Measurements from ENCODE around the gene RPE65. TPM values are rescaled to one million over a fixed set of nuclear protein-coding genes. Genes with fewer than 3 reads are reported as not detected.
"Not testable (repeated sequence)": the region's sequence is repeated elsewhere in the genome, so short reads cannot be mapped to it uniquely, and the experiment has no call there.

The RPE65 gene
- total RNA-seq, 1 donor from 2014 or later: not detected

DNA sequence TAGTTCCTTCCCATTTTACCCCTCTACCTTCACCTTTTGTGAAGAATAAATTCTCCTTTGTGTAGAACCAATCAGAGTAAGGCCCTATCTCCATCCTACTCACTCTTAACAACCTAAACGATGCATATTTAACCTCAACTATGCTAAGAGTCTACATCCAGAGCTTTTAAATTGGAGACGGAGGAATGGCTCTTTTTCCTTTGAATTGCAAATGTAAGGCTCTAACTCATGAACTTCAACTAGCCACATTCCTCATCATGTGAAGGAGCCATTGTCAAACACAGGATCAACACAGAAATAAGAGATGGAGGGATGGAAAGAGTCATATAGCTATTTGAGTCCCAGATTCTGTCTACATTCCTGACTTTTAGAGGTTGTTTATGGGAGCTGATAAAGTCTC lies 28.9 kb upstream of the RPE65 start:
- peaks cover 61% of the 10 kb centered on the region for H3K36me3 Mint-ChIP-seq (ENCODE audit: low read depth)

DNA sequence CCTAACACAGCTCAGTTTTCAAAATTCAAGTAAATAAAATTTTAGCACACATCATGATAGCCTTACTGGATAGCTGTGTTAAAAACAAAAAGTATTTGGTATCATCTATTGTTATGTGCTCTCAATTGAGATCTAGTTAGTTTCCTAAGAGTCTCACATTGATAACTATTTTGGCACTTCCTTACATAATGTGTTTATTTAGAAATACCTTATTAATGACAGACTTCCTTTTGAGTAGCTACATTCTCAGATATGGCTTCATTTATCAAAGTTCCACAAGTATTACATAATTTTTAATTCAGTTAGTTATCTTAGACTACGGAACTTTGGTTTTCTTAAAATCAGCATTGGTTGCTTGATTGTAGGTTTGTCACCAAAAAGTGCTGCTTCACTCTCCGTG lies 26.9 kb upstream of the RPE65 start:
- H3K27me3 Mint-ChIP-seq (ENCODE audit: low read depth); H3K9me3 Mint-ChIP-seq; H3K4me3 Mint-ChIP-seq (ENCODE audit: low read depth); H3K27ac Mint-ChIP-seq; intact Hi-C loops (cut with micrococcal nuclease); DNase-seq (ENCODE audit: low spot score); H3K4me1 Mint-ChIP-seq (ENCODE audit: low read depth): not testable (repeated sequence)
- H3K36me3 Mint-ChIP-seq (ENCODE audit: low read depth): peaks cover 46% of the 10 kb centered on the region

More for the DNA sequence above, 28.9 kb upstream of the RPE65 start:
- Mint-ChIP-seq H3K4me3 (ENCODE audit: low read depth) (no peak overlapping the region), H3K4me1 (ENCODE audit: low read depth) (peaks cover 5% of the 10 kb centered on the region), H3K27ac (no peak overlapping the region), H3K27me3 (ENCODE audit: low read depth) (no peaks in the 10 kb centered on the region), H3K9me3 (no peaks in the 10 kb centered on the region)
- intact Hi-C loops (cut with micrococcal nuclease): no loop called here
- DNase-seq (ENCODE audit: low spot score): no peak

DNA sequence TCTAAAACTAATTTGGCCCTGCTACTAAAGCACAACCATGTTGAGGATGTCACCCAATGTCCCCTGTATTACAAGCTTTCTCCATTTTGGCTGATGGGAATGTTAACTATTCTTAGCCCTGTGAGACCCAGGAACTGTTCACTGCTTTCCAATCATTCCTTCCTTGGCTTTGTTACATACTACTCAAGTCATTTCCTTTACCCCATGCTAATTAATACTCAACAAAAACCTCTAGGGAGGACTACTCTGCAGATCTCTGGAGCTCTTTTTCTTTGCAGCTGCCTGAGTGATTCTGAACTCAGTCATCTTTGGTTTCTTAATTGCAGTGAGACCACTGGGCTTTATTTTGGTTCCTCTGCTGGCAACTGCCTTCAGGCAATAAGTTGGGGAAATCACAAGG lies 23.3 kb upstream of the RPE65 start:
- Mint-ChIP-seq H3K27me3 (ENCODE audit: low read depth) (no peaks in the 10 kb centered on the region), H3K36me3 (ENCODE audit: low read depth) (peaks cover 18% of the 10 kb centered on the region), H3K27ac (no peak overlapping the region), H3K4me1 (ENCODE audit: low read depth) (no peaks in the 10 kb centered on the region), H3K9me3 (no peaks in the 10 kb centered on the region), H3K4me3 (ENCODE audit: low read depth) (no peak overlapping the region)
- DNase-seq (ENCODE audit: low spot score): no peak
- intact Hi-C loops (cut with micrococcal nuclease): loop anchor here (5.0 kb wide), 1 partner anchor 1264 kb away; no protein-coding TSS in a partner anchor

DNA sequence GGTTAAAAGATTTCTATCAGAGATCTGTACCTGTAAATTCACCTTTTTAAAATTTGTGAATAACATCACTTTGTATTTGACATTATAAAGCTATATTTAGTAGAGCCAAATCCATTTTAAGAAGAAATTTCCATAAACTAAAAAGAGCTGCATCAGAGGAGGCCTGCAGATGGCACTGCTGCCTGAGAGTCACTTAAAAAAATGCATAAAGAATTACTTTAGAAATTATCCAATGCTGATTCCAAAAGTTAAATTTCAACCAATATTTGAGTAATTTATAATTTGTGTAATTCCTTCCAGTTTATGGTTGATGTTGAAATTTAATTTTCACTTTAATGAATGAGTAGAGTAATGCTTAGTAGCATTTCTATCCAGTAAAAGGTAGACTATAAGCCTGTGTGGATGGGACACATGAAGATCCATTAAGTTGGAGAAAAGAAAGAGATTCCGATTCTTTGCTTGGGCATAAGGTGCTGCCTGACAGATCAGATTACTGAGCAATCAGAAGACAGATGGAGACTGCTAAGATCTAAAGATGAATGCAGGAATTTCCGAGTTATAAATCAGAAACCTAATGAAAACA lies 20.7 kb upstream of the RPE65 start:
- Mint-ChIP-seq H3K9me3 (no peaks in the 10 kb centered on the region), H3K36me3 (ENCODE audit: low read depth) (peaks cover 4% of the 10 kb centered on the region), H3K27me3 (ENCODE audit: low read depth) (no peaks in the 10 kb centered on the region), H3K4me3 (ENCODE audit: low read depth) (no peak overlapping the region), H3K4me1 (ENCODE audit: low read depth) (no peaks in the 10 kb centered on the region), H3K27ac (no peak overlapping the region)
- no peak for DNase-seq (ENCODE audit: low spot score)
- intact Hi-C loops (cut with micrococcal nuclease): loop anchor here (5.0 kb wide), 1 partner anchor 1267 kb away; no protein-coding TSS in a partner anchor

DNA sequence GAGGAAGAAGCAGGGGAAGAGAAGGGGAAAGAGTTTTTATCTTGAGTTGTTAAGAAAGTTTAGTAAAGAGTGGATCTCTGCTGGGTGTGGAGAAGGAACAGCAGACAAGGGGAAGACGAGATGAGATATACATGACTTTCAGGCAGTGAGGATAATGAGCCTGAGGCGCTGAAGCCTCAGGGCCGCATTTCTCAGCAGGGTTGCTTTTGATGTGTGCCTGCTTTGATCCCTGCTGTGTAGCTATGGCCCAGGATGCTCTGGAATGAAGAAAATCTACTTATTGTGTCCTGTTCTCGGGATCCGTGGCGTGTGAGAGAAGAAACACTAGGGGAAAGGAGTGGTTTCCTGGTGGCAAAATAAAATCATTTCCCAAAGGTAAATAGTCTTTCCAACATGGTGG lies 15.1 kb upstream of the RPE65 start:
- Mint-ChIP-seq H3K27ac (no peak overlapping the region), H3K27me3 (ENCODE audit: low read depth) (peaks cover 2% of the 10 kb centered on the region), H3K9me3 (no peaks in the 10 kb centered on the region), H3K4me1 (ENCODE audit: low read depth) (no peaks in the 10 kb centered on the region), H3K4me3 (ENCODE audit: low read depth) (no peak overlapping the region), H3K36me3 (ENCODE audit: low read depth) (no peaks in the 10 kb centered on the region)
- intact Hi-C loops (cut with micrococcal nuclease): no loop called here
- no peak for DNase-seq (ENCODE audit: low spot score)

DNA sequence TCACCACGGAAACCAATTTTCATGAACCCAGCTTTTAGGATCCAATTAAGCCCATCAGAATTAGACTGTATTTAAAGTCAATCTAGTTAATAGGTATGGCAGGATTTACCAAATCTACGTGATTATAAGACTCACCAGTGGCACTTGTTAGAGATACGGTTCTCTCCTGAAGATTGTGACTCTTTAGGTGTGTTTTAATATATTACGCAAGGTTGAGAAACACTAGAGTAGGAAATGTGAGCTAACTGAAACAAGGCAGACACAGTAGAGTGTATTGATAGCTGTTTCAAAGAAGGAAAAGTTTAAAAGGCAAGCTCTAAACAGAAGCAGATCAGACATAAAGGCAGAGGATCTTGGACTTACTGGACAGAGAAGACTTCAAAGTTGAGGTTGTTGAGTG lies 11.2 kb upstream of the RPE65 start:
- H3K36me3 Mint-ChIP-seq (ENCODE audit: low read depth): no peaks in the 10 kb centered on the region
- peaks cover 4% of the 10 kb centered on the region for H3K27me3 Mint-ChIP-seq (ENCODE audit: low read depth)
- no peaks in the 10 kb centered on the region for H3K9me3 Mint-ChIP-seq
- no peaks in the 10 kb centered on the region for H3K4me1 Mint-ChIP-seq (ENCODE audit: low read depth)
- H3K27ac Mint-ChIP-seq: no peak overlapping the region
- intact Hi-C loops (cut with micrococcal nuclease): no loop called here
- no peak for DNase-seq (ENCODE audit: low spot score)
- no peak overlapping the region for H3K4me3 Mint-ChIP-seq (ENCODE audit: low read depth)

DNA sequence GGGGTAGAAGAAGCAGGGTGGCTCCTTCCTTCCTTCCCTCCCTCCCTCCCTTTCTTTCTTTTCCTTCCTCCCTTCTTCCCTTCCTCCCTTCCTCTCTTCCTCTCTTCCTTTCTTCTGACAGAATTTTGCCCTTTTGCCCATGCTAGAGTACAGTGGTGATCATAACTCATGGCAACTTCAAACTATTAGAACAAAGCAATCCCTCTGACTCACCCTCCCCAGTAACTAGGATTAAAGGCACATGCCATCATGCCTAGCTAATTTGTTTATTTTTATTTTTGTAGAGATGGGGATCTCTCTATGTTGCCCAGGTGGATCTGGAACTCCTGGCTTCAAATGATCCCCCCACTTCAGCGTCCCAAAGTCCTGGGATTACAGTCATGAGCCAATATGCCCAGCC lies 10.0 kb upstream of the RPE65 start:
- Mint-ChIP-seq H3K9me3 (no peaks in the 10 kb centered on the region), H3K36me3 (ENCODE audit: low read depth) (no peaks in the 10 kb centered on the region), H3K27ac (no peak overlapping the region), H3K4me3 (ENCODE audit: low read depth) (no peak overlapping the region), H3K4me1 (ENCODE audit: low read depth) (no peaks in the 10 kb centered on the region), H3K27me3 (ENCODE audit: low read depth) (peaks cover 4% of the 10 kb centered on the region)
- intact Hi-C loops (cut with micrococcal nuclease): no loop called here
- no peak for DNase-seq (ENCODE audit: low spot score)

DNA sequence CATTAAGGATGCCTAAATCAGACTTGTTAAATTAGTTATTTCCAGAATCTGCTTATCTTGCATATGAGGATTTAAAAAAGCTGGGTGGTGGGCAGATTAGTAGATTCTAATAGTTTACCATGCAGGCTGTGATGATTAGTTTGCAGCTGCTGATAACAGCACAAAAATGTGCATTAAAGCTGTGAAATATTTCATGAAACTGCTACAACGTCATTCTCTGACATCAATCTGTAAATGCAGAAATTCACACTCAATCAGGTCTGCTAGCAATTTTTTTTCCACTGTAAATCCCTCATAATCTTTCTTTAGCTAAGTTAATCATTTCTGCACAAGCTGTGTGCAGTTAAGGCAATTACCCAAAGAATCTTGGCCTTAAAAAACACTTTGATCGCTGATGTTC lies 9.3 kb upstream of the RPE65 start:
- intact Hi-C loops (cut with micrococcal nuclease): no loop called here
- H3K4me1 Mint-ChIP-seq (ENCODE audit: low read depth): no peaks in the 10 kb centered on the region

DNA sequence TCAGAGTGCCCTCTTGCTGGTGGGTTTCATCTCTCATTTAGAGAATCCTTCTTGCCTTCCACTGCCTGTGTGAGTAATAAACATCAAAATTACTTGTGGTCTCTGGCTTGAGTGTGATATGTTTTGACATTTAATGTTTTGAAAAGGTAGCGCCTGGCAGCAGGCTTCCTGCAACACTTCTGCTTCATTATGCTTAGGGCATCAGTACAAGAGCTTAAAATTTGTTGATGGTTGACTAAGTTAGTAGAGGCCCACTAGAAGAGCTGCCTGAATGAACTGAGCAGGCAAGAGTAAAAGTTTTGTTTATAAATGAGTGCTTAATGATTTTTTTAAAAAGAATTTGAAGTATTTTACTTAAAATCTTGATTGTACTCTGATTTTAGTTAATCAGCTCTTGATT lies 6.4 kb upstream of the RPE65 start:
- Mint-ChIP-seq H3K4me3 (ENCODE audit: low read depth) (no peak overlapping the region), H3K9me3 (no peaks in the 10 kb centered on the region), H3K27ac (no peak overlapping the region), H3K4me1 (ENCODE audit: low read depth) (no peaks in the 10 kb centered on the region), H3K36me3 (ENCODE audit: low read depth) (no peaks in the 10 kb centered on the region), H3K27me3 (ENCODE audit: low read depth) (peaks cover 3% of the 10 kb centered on the region)
- intact Hi-C loops (cut with micrococcal nuclease): no loop called here
- no peak for DNase-seq (ENCODE audit: low spot score)

More for the DNA sequence above, 9.3 kb upstream of the RPE65 start:
- no peaks in the 10 kb centered on the region for H3K36me3 Mint-ChIP-seq (ENCODE audit: low read depth)
- no peaks in the 10 kb centered on the region for H3K9me3 Mint-ChIP-seq
- no peak for DNase-seq (ENCODE audit: low spot score)
- H3K27me3 Mint-ChIP-seq (ENCODE audit: low read depth): peaks cover 2% of the 10 kb centered on the region
- H3K27ac Mint-ChIP-seq: no peak overlapping the region
- no peak overlapping the region for H3K4me3 Mint-ChIP-seq (ENCODE audit: low read depth)

DNA sequence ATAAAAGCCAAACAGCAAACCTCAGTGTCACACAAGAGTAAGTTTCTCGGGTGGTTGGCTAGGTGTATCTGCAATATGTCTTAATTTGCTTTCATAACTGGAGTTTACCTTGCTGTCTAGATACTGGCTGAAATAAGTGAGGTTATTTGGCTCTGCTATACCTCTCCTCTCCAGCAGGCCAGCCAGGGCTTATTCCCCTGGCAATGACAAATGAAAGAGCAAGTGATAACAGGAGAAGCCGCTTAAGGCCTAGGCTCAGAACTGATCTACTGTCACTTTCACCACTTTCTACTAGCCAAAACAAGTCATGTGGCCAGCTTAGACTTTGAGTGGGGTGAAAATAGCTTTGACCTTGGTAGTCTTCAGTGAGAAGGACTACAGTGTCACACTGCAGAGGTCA lies 4.8 kb upstream of the RPE65 start:
- no peaks in the 10 kb centered on the region for H3K4me1 Mint-ChIP-seq (ENCODE audit: low read depth)
- H3K9me3 Mint-ChIP-seq: no peaks in the 10 kb centered on the region
- no peak overlapping the region for H3K4me3 Mint-ChIP-seq (ENCODE audit: low read depth)
- H3K27ac Mint-ChIP-seq: no peak overlapping the region
- no peaks in the 10 kb centered on the region for H3K36me3 Mint-ChIP-seq (ENCODE audit: low read depth)
- no peak for DNase-seq (ENCODE audit: low spot score)
- peaks cover 3% of the 10 kb centered on the region for H3K27me3 Mint-ChIP-seq (ENCODE audit: low read depth)
- intact Hi-C loops (cut with micrococcal nuclease): no loop called here

DNA sequence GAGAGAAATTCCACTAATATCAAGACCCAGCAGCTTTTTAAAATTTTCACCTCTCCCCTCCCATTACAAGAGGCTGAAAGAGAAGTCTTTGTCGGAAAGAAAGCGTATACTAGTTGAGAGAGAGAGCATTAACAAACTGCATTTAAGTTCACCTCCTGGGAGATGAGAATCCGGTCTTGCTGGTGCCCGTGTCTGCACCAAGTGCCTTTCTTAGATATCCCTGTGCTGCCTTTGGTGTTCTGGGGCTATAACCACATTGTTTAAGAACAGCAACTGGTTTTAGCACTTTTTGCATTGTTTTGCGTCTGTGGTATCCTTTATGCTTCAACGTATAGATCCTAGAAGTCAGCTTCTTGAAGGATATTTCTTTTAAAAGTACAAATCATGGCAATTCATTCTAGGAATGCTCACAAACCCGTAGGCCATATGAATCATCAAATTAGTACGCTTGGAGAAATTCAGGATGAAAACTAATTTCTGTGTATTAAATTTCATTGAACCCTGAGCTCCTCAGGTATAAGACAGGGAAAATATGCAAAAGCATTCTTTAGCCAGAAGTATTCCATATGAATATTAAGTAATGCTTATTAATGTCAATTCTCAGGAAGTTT lies 3.4 kb upstream of the RPE65 start:
- no peak for DNase-seq (ENCODE audit: low spot score)
- no peak overlapping the region for H3K27ac Mint-ChIP-seq
- H3K4me1 Mint-ChIP-seq (ENCODE audit: low read depth): no peaks in the 10 kb centered on the region
- no peak overlapping the region for H3K4me3 Mint-ChIP-seq (ENCODE audit: low read depth)
- H3K9me3 Mint-ChIP-seq: no peaks in the 10 kb centered on the region
- peaks cover 3% of the 10 kb centered on the region for H3K27me3 Mint-ChIP-seq (ENCODE audit: low read depth)
- intact Hi-C loops (cut with micrococcal nuclease): no loop called here
- H3K36me3 Mint-ChIP-seq (ENCODE audit: low read depth): no peaks in the 10 kb centered on the region

DNA sequence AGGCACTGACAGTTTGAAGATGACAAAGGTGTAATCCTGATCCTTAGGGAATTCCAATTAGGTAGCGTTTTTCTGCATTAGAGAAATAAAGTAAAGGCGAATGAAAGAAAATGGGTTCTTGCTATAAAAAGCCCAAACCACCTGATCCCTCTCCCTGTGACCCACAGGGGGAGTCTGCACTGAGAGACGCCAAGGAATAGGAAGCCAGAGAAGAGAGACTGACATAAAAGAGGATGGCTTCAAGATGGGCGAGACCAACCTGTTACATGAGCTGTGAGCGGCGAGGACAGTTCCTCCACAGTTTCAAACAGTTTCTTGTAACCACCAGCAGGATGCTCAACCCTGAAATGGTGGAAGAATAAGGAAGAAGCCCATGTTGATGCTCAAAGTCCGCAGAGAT lies 1.4 kb downstream of the RPE65 start:
- intact Hi-C loops (cut with micrococcal nuclease): loop anchor here (10.0 kb wide), 1 partner anchor 84 kb away; no protein-coding TSS in a partner anchor
- Mint-ChIP-seq H3K27me3 (ENCODE audit: low read depth) (no peaks in the 10 kb centered on the region), H3K27ac (no peak overlapping the region), H3K4me1 (ENCODE audit: low read depth) (peaks cover 1% of the 10 kb centered on the region), H3K4me3 (ENCODE audit: low read depth) (no peak overlapping the region), H3K9me3 (no peaks in the 10 kb centered on the region), H3K36me3 (ENCODE audit: low read depth) (no peaks in the 10 kb centered on the region)
- no peak for DNase-seq (ENCODE audit: low spot score)

DNA sequence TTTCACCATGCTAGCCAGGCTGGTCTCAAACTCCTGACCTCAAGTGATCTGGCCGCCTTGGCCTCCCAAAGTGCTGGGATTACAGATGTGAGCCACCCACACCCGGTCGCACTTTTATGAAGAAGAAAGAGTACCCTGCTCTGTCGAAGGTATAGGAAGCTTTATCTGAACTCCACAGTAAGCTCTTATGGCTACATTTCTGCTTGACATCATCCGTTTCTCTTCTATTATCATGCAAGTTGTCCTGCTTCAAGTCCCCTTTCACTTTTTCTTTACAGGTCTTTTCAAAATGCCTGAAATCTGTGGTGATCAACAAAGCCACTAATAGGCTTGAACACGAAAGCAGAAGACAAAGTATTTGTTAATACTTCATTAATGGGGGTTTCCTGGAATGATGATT lies 4.0 kb downstream of the RPE65 start:
- Mint-ChIP-seq H3K27ac (no peak overlapping the region), H3K9me3 (no peaks in the 10 kb centered on the region), H3K4me1 (ENCODE audit: low read depth) (peaks cover 2% of the 10 kb centered on the region), H3K27me3 (ENCODE audit: low read depth) (no peaks in the 10 kb centered on the region), H3K36me3 (ENCODE audit: low read depth) (no peaks in the 10 kb centered on the region), H3K4me3 (ENCODE audit: low read depth) (no peak overlapping the region)
- intact Hi-C loops (cut with micrococcal nuclease): loop anchor here (10.0 kb wide), 1 partner anchor 81 kb away; no protein-coding TSS in a partner anchor
- no peak for DNase-seq (ENCODE audit: low spot score)

All from activated T-helper 2 cell treated with anti-CD3 and anti-CD28 coated beads, Interferon-gamma antibody, Interleukin-2, Interleukin-4, amounts not matched to agents 10 μg/mL and 5 μg/mL and 100 μg/mL, durations not matched to agents 14 hours and 24 hours and 36 hours (primary cell).